Stimulated activated CD4-positive, alpha-beta T cell treated with anti-CD3 and anti-CD28 coated beads, Interleukin-15, amount 100 ng/mL, for 48 hours (primary cell): ENCODE data around the gene ZCCHC7.
"Not testable (repeated sequence)": the region's sequence is repeated elsewhere in the genome, so short reads cannot be mapped to it uniquely, and the experiment has no call there.

Experiments
- DNase-seq, 2 donors: peaks; one replicate each; pipeline ENCODE4 v3.0.0-alpha.2; 2020; ENCODE audit warnings: low read depth in 2 of 2

Gene ZCCHC7

GRCh38 chr9:37293664-37294524 lies 173.5 kb downstream of the ZCCHC7 start:
- no peak for DNase-seq

GRCh38 chr9:37295178-37295577 lies 174.8 kb downstream of the ZCCHC7 start:
- DNase-seq: no peak

GRCh38 chr9:37295796-37296195 lies 175.4 kb downstream of the ZCCHC7 start:
- no peak for DNase-seq

GRCh38 chr9:37297592-37297991 lies 177.2 kb downstream of the ZCCHC7 start:
- no peak for DNase-seq

- DNase-seq: no peak
Measured at GRCh38 chr9:37300620-37301019, 180.2 kb downstream of the ZCCHC7 start.

GRCh38 chr9:37301042-37301853 lies 180.9 kb downstream of the ZCCHC7 start:
- no peak for DNase-seq

- no peak for DNase-seq
Measured at GRCh38 chr9:37301854-37302172, 181.4 kb downstream of the ZCCHC7 start.

GRCh38 chr9:37302277-37302676 lies 181.9 kb downstream of the ZCCHC7 start:
- peak; percentile 13 to 19 for DNase-seq

GRCh38 chr9:37303272-37303671 lies 182.9 kb downstream of the ZCCHC7 start:
- DNase-seq: not testable (repeated sequence)

- no peak for DNase-seq
Measured at GRCh38 chr9:37309136-37309535, 188.8 kb downstream of the ZCCHC7 start.

- no peak for DNase-seq
Measured at GRCh38 chr9:37311938-37312708, 191.7 kb downstream of the ZCCHC7 start.

GRCh38 chr9:37324261-37324683 lies 203.9 kb downstream of the ZCCHC7 start:
- DNase-seq: no peak

GRCh38 chr9:37324691-37325490 lies 204.5 kb downstream of the ZCCHC7 start:
- DNase-seq: no peak

GRCh38 chr9:37325778-37326177 lies 205.4 kb downstream of the ZCCHC7 start:
- DNase-seq: no peak

GRCh38 chr9:37327553-37327952 lies 207.2 kb downstream of the ZCCHC7 start:
- DNase-seq: no peak

GRCh38 chr9:37328556-37329227 lies 208.3 kb downstream of the ZCCHC7 start:
- no peak for DNase-seq

GRCh38 chr9:37329576-37329975 lies 209.2 kb downstream of the ZCCHC7 start:
- no peak for DNase-seq

- DNase-seq: no peak
Measured at GRCh38 chr9:37331871-37332270, 211.5 kb downstream of the ZCCHC7 start.

- no peak for DNase-seq
Measured at GRCh38 chr9:37332578-37332977, 212.2 kb downstream of the ZCCHC7 start.

GRCh38 chr9:37333288-37333687 lies 212.9 kb downstream of the ZCCHC7 start:
- DNase-seq: no peak

GRCh38 chr9:37335238-37335637 lies 214.9 kb downstream of the ZCCHC7 start:
- no peak for DNase-seq
